HepG2 (cell line): ENCODE results near the gene TMEM143. TPM values are rescaled to one million over a fixed set of nuclear protein-coding genes. Genes with fewer than 3 reads are reported as not detected.
A peak's percentile ranks its signal among the peaks of the same experiment; 100 is the strongest.

Source experiments
- CHD4 ChIP-seq: fragments of 200-600 bp; sonication (generic); IDR thresholded peaks from 2 replicates; pipeline ENCODE4 v1.7.0; 2017; ENCODE audit warnings: mild to moderate bottlenecking, low read length, borderline replicate concordance
- ESRRA ChIP-seq: sonication (generic); formaldehyde crosslinking; IDR thresholded peaks from 2 replicates; pipeline ENCODE4 v1.5.1; 2020; ENCODE audit warnings: mild to moderate bottlenecking, low read depth, missing genetic modification reagents
- HDAC2 ChIP-seq: sonication (generic); formaldehyde crosslinking; IDR thresholded peaks from 2 replicates; pipeline ENCODE4 v1.4.0; 2020; ENCODE audit warnings: missing genetic modification reagents
- KDM2A ChIP-seq: sonication (generic); formaldehyde crosslinking; IDR thresholded peaks from 2 replicates; pipeline ENCODE4 v1.4.0; 2020; ENCODE audit warnings: low read depth, missing genetic modification reagents, borderline replicate concordance
- NFYC ChIP-seq: IDR thresholded peaks from 2 replicates; pipeline ENCODE4 v1.6.1; 2016; ENCODE audit warnings: missing genetic modification reagents, missing compliant biosample characterization
- RBM39 ChIP-seq: fragments of 200-400 bp; formaldehyde crosslinking; IDR thresholded peaks from one replicate; pipeline ENCODE4 v1.6.1; 2018; ENCODE audit warnings: antibody characterized with exemption, mild to moderate bottlenecking, low read depth, low read length; ENCODE audit not compliant: poor library complexity, severe bottlenecking
- STAT5B ChIP-seq: sonication (generic); formaldehyde crosslinking; IDR thresholded peaks from 2 replicates; pipeline ENCODE4 v1.4.0; 2020; ENCODE audit warnings: missing genetic modification reagents
- ZMYM3 ChIP-seq: sonication (generic); formaldehyde crosslinking; IDR thresholded peaks from 2 replicates; pipeline ENCODE4 v1.5.1; 2020; ENCODE audit warnings: mild to moderate bottlenecking, missing genetic modification reagents
- ZNF44 ChIP-seq: sonication (generic); formaldehyde crosslinking; IDR thresholded peaks from 2 replicates; pipeline ENCODE4 v1.5.1; 2020; ENCODE audit warnings: mild to moderate bottlenecking, missing genetic modification reagents
- ZNF446 ChIP-seq: sonication (generic); formaldehyde crosslinking; IDR thresholded peaks from 2 replicates; pipeline ENCODE4 v1.5.0; 2020; ENCODE audit warnings: mild to moderate bottlenecking, missing genetic modification reagents
- ZNF496 ChIP-seq: sonication (generic); formaldehyde crosslinking; IDR thresholded peaks from 2 replicates; pipeline ENCODE4 v1.8.1; 2023; ENCODE audit warnings: mild to moderate bottlenecking, moderate library complexity, missing genetic modification reagents; ENCODE audit not compliant: insufficient replicate concordance
- ZNF556 ChIP-seq: sonication (generic); formaldehyde crosslinking; IDR thresholded peaks from 2 replicates; pipeline ENCODE4 v1.4.0; 2020; ENCODE audit warnings: mild to moderate bottlenecking, missing genetic modification reagents, borderline replicate concordance
- ZNF792 ChIP-seq: IDR thresholded peaks from 2 replicates; pipeline ENCODE4 v1.6.1; 2016
- ZNF841 ChIP-seq: sonication (generic); formaldehyde crosslinking; IDR thresholded peaks from 2 replicates; pipeline ENCODE4 v1.8.1; 2023; ENCODE audit warnings: missing genetic modification reagents, borderline replicate concordance
- polyA plus RNA-seq, 8 experiments: library from polyadenylated mRNA; depleted of rRNA in 3 of 8; stranded (reverse) in 7 of 8; unstranded in 1 of 8; fragments of >200 nt; fragmentation: Illumina TruSeq in 4 of 8; extraction: Trizol in 4 of 8; gene quantifications; 2 replicates each; pipeline versions ENCODE4 v1.2.1 to v1.2.3, GENCODE V29; 2011 to 2016; ENCODE audit warnings: low read depth in 4 of 8, missing spikeins in 1 of 8, mixed read lengths in 1 of 8; ENCODE audit not compliant: insufficient read depth in 1 of 8
- total RNA-seq, 5 experiments: library from RNA; depleted of rRNA; stranded (reverse); fragments of >200 nt; fragmentation: Illumina TruSeq; extraction: Trizol; gene quantifications; 2 replicates each; pipeline ENCODE4 v1.2.3, GENCODE V29; 2016; ENCODE audit warnings: low read depth in 1 of 5
- TF ChIP-seq, protein P1 (sequence below): sonication (generic); formaldehyde crosslinking; conservative IDR thresholded peaks from 2 replicates; pipeline ENCODE4 v1.8.1; 2023; ENCODE audit warnings: missing genetic modification reagents
- TF ChIP-seq, protein P2 (sequence below): IDR thresholded peaks from 2 replicates; pipeline ENCODE4 v1.6.1; 2016; ENCODE audit warnings: mild to moderate bottlenecking
- TF ChIP-seq, protein P3 (sequence below): sonication (generic); formaldehyde crosslinking; conservative IDR thresholded peaks from 2 replicates; pipeline ENCODE4 v1.4.0; 2020; ENCODE audit warnings: missing genetic modification reagents
- TF ChIP-seq, protein P4 (sequence below): sonication (generic); formaldehyde crosslinking; IDR thresholded peaks from 2 replicates; pipeline ENCODE4 v1.4.0; 2020; ENCODE audit warnings: mild to moderate bottlenecking, missing genetic modification reagents
- TF ChIP-seq, protein P5 (sequence below): sonication (generic); formaldehyde crosslinking; IDR thresholded peaks from 2 replicates; pipeline ENCODE4 v1.4.0; 2020; ENCODE audit warnings: mild to moderate bottlenecking, low read depth, missing genetic modification reagents
- TF ChIP-seq, protein P6 (sequence below): sonication (generic); formaldehyde crosslinking; IDR thresholded peaks from 2 replicates; pipeline ENCODE4 v1.5.0; 2020; ENCODE audit warnings: missing genetic modification reagents, mild to moderate bottlenecking, borderline replicate concordance

The TMEM143 gene
- total and polyA plus RNA-seq, 2 of the 13 experiments (the other 11 are each of a cell fraction or from before 2014, with no cell fraction given) = 7.7 to 11.3 TPM

DNA sequence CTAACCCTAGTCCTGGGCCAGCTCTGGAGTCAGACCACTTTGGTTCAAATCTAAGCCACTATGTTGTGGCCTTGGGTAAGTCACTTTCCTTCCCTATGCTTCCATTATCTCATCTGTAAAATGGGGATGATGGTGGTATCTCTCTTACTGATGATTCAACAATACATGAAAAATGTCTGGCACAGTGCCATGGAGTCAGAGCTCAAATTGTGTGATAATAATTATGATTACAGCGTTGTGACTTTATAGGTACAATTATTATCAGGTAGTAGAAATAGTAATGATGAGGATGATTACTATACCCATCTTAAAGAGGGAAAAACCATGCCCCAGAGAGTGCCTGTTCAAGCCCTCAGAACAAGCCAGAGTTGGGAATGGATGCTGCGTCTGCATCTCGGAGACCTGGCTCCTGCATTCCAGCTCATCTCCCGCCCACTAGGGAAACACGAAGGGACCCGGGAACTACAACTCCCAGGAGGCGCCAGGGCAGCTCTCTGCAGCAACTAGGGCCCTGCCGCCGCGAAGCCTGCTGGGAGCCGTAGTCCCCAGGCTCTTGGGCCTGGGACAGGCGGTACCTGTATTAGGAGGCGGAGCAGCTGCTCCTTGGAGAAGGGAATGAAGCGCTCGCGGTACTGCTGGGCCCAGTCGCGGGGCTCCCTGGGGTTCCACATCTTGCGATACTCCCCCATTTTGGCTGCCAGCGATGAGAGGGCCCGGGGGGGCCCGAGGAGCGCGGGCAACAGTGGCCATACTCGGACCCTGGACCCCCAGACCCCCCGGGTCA, 832 bp downstream of the TMEM143 start (continued):
- no peak for TF ChIP-seq ZNF556
- TF ChIP-seq, protein P1, sequence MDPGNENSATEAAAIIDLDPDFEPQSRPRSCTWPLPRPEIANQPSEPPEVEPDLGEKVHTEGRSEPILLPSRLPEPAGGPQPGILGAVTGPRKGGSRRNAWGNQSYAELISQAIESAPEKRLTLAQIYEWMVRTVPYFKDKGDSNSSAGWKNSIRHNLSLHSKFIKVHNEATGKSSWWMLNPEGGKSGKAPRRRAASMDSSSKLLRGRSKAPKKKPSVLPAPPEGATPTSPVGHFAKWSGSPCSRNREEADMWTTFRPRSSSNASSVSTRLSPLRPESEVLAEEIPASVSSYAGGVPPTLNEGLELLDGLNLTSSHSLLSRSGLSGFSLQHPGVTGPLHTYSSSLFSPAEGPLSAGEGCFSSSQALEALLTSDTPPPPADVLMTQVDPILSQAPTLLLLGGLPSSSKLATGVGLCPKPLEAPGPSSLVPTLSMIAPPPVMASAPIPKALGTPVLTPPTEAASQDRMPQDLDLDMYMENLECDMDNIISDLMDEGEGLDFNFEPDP (CRISPR knock-in tag) = 0 out of 2 replicates have a peak, but pooled peaks have one; percentile 73
- TF ChIP-seq, protein P2, sequence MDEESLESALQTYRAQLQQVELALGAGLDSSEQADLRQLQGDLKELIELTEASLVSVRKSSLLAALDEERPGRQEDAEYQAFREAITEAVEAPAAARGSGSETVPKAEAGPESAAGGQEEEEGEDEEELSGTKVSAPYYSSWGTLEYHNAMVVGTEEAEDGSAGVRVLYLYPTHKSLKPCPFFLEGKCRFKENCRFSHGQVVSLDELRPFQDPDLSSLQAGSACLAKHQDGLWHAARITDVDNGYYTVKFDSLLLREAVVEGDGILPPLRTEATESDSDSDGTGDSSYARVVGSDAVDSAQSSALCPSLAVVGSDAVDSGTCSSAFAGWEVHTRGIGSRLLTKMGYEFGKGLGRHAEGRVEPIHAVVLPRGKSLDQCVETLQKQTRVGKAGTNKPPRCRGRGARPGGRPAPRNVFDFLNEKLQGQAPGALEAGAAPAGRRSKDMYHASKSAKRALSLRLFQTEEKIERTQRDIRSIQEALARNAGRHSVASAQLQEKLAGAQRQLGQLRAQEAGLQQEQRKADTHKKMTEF (CRISPR knock-in tag) = peak; percentile 58; the same call in 1 of the 2 replicates
- TF ChIP-seq HDAC2 (CRISPR knock-in tag) = peak; percentile 14; the same call in 1 of the 2 replicates
- 0 out of 2 replicates have a peak, but pooled peaks have one; percentile 13 for TF ChIP-seq ESRRA (CRISPR knock-in tag)
- no peak for TF ChIP-seq ZNF446 (CRISPR knock-in tag)
- no peak for TF ChIP-seq ZNF496
- TF ChIP-seq KDM2A (CRISPR knock-in tag) = peak; percentile 25; the same call in 1 of the 2 replicates
- 0 out of 2 replicates have a peak, but pooled peaks have one; percentile 8 for TF ChIP-seq ZNF792 (CRISPR knock-in tag)
- no peak for TF ChIP-seq STAT5B
- peak; percentile 75 for TF ChIP-seq RBM39
- TF ChIP-seq, protein P3, sequence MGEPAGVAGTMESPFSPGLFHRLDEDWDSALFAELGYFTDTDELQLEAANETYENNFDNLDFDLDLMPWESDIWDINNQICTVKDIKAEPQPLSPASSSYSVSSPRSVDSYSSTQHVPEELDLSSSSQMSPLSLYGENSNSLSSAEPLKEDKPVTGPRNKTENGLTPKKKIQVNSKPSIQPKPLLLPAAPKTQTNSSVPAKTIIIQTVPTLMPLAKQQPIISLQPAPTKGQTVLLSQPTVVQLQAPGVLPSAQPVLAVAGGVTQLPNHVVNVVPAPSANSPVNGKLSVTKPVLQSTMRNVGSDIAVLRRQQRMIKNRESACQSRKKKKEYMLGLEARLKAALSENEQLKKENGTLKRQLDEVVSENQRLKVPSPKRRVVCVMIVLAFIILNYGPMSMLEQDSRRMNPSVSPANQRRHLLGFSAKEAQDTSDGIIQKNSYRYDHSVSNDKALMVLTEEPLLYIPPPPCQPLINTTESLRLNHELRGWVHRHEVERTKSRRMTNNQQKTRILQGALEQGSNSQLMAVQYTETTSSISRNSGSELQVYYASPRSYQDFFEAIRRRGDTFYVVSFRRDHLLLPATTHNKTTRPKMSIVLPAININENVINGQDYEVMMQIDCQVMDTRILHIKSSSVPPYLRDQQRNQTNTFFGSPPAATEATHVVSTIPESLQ (CRISPR knock-in tag) = no peak
- TF ChIP-seq ZMYM3 (CRISPR knock-in tag) = no peak
- peak; percentile 34; the same call in 1 of the 2 replicates for TF ChIP-seq NFYC (CRISPR knock-in tag)
- no peak for TF ChIP-seq ZNF44 (CRISPR knock-in tag)
- TF ChIP-seq, protein P4, sequence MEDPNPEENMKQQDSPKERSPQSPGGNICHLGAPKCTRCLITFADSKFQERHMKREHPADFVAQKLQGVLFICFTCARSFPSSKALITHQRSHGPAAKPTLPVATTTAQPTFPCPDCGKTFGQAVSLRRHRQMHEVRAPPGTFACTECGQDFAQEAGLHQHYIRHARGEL (CRISPR knock-in tag) = no peak
- peak; percentile 65; the same call in 1 of the 2 replicates for TF ChIP-seq CHD4
- no peak for TF ChIP-seq ZNF841
- TF ChIP-seq, protein P5, sequence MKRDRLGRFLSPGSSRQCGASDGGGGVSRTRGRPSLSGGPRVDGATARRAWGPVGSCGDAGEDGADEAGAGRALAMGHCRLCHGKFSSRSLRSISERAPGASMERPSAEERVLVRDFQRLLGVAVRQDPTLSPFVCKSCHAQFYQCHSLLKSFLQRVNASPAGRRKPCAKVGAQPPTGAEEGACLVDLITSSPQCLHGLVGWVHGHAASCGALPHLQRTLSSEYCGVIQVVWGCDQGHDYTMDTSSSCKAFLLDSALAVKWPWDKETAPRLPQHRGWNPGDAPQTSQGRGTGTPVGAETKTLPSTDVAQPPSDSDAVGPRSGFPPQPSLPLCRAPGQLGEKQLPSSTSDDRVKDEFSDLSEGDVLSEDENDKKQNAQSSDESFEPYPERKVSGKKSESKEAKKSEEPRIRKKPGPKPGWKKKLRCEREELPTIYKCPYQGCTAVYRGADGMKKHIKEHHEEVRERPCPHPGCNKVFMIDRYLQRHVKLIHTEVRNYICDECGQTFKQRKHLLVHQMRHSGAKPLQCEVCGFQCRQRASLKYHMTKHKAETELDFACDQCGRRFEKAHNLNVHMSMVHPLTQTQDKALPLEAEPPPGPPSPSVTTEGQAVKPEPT (CRISPR knock-in tag) = no peak; the same call in 1 of the 2 replicates
- TF ChIP-seq, protein P6, sequence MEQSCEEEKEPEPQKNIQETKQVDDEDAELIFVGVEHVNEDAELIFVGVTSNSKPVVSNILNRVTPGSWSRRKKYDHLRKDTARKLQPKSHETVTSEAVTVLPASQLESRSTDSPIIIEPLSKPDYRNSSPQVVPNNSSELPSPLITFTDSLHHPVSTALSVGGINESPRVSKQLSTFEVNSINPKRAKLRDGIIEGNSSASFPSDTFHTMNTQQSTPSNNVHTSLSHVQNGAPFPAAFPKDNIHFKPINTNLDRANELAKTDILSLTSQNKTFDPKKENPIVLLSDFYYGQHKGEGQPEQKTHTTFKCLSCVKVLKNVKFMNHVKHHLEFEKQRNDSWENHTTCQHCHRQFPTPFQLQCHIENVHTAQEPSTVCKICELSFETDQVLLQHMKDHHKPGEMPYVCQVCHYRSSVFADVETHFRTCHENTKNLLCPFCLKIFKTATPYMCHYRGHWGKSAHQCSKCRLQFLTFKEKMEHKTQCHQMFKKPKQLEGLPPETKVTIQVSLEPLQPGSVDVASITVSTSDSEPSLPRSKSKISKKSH = peak; percentile 42; the same call in 1 of the 2 replicates
